Pancreas (tissue), 10 donors: Measurements from ENCODE around the gene NMRK2. TPM values are rescaled to one million over a fixed set of nuclear protein-coding genes. Genes with fewer than 3 reads are reported as not detected.

Experiments
- ATAC-seq, 4 donors: fragments of 200-7000 bp; cut with Tn5 transposase; one replicate each; pipeline versions ENCODE4 v1.8.0 to v1.9.1; 2020; ENCODE audit warnings: mild to moderate bottlenecking in 4 of 4, moderate library complexity in 4 of 4
- DNase-seq, 6 donors: peaks; one replicate each; pipeline ENCODE4 v3.0.0-alpha.2; 2020
- FAIRE-seq: peaks from 2 replicates; lab custom pipeline; 2012; peaks lifted over from hg19 to GRCh38; lab: Jason Lieb, UNC
- H3K27ac ChIP-seq, 4 donors: fragments of 200-600 bp; sonication (generic); 1 replicate in 3 of 4; 2 replicates in 1 of 4; pipeline versions ENCODE4 v1.5.0 to v1.8.0; 2020
- H3K27me3 ChIP-seq, 4 donors: fragments of 200-600 bp; one replicate each; pipeline ENCODE4 v1.8.0; 2021
- H3K36me3 ChIP-seq, 3 donors: fragments of 200-600 bp; sonication (generic) in 1 of 3; one replicate each; pipeline versions ENCODE4 v1.5.0 to v1.8.0; 2020 to 2021
- H3K4me1 ChIP-seq, 3 donors: fragments of 200-600 bp; one replicate each; pipeline ENCODE4 v1.8.0; 2021
- H3K4me3 ChIP-seq, 4 donors: fragments of 200-600 bp; sonication (generic) in 2 of 4; one replicate each; pipeline versions ENCODE4 v1.5.0 to v1.8.0; 2020 to 2021
- H3K9me3 ChIP-seq, 4 donors: fragments of 200-600 bp; one replicate each; pipeline ENCODE4 v1.8.0; 2021
- CTCF ChIP-seq, 4 donors: fragments of 200-600 bp; sonication (generic) in 3 of 4; IDR thresholded peaks; one replicate each; pipeline versions ENCODE4 v1.5.0 to v1.8.0; 2021; ENCODE audit warnings: antibody characterized with exemption in 4 of 4
- WGBS, 2 donors: extraction: QIAGEN DNeasy Blood & Tissue Kit; methylation state at CpG; one replicate each; pipeline ENCODE4 v1.1.7; 2013; 5-methylcytosine and 5-hydroxymethylcytosine counted together
- intact Hi-C, 3 donors: fragments of 100-400 bp; cut with DNase I; formaldehyde crosslinking; loops; one replicate each; pipeline versions ENCODE4 v1.11.1 to v1.14.2; 2022
- microRNA-seq, 2 donors: library from miRNA; unstranded; fragments of <30 nt; microRNA quantifications; one replicate each; pipeline versions ENCODE4 to v1.1.0, GENCODE V29; 2019 to 2020
- polyA plus RNA-seq, 2 donors: library from polyadenylated mRNA; stranded (reverse); fragments of 200-250 nt; gene quantifications; one replicate each; pipeline ENCODE4 v1.2.3, GENCODE V29; 2013
- total RNA-seq, 6 donors: library from RNA; stranded (reverse); fragmentation: NEBNext Ultra II Directional in 4 of 6; extraction: Animal tissue kit (Norgen Biotek cat#: 25700) in 4 of 6; gene quantifications; one replicate each; pipeline versions ENCODE4 v1.2.1 to v1.2.4, GENCODE V29; 2021 to 2023
- donor health status: healthy with polysubstance abuse.
- donor health status: DM: no; HTN: no; CAD: no; lungs with moderate emphysema.
- donor health status: DM: no; HTN: no; CAD: no.
- donor health status: control.
- donor health status: control.
- donor health status: Bipolar disorder and iron deficiency.
- donor health status: DM: yes; HTN: yes; CAD: no.
- donor health status: DM: no; HTN: no; CAD: no.
- donor health status: DM: no; HTN: no; CAD: no.
- donor health status: DM: yes; HTN: yes; CAD: no.

NMRK2 gene
- total and polyA plus RNA-seq, 8 donors: 0.23 to 0.55 (median 0.33) TPM; not detected in 5

GRCh38 chr19:3986260-3987041 lies 53.6 kb downstream of the NMRK2 start:
- peaks cover 16 to 39% (median 27%) of the 10 kb centered on the region in 3 donors for H3K4me1 ChIP-seq
- intact Hi-C loops: no loop called here
- peak in 4 of 6 donors; percentile 38 to 60 (median 58) for DNase-seq
- ATAC-seq: peak; percentile 48 to 70 (median 62)
- WGBS, 2 donors: 2% methylated on average over 21 of the region's 21 CpGs
- H3K36me3 ChIP-seq: peaks cover 9 to 27% (median 27%) of the 10 kb centered on the region in 3 donors
- no peaks in the 10 kb centered on the region for H3K27me3 ChIP-seq
- TF ChIP-seq CTCF (IDR thresholded peaks at IDR 0.05): peak in 3 of 4 donors; percentile 23 to 46 (median 32)
- FAIRE-seq: no peak
- peak overlapping the region in 3 of 4 donors; percentile 13 to 77 (median 63) for H3K4me3 ChIP-seq
- no peaks in the 10 kb centered on the region for H3K9me3 ChIP-seq
- peak overlapping the region; percentile 4 to 56 (median 18) for H3K27ac ChIP-seq

DNA sequence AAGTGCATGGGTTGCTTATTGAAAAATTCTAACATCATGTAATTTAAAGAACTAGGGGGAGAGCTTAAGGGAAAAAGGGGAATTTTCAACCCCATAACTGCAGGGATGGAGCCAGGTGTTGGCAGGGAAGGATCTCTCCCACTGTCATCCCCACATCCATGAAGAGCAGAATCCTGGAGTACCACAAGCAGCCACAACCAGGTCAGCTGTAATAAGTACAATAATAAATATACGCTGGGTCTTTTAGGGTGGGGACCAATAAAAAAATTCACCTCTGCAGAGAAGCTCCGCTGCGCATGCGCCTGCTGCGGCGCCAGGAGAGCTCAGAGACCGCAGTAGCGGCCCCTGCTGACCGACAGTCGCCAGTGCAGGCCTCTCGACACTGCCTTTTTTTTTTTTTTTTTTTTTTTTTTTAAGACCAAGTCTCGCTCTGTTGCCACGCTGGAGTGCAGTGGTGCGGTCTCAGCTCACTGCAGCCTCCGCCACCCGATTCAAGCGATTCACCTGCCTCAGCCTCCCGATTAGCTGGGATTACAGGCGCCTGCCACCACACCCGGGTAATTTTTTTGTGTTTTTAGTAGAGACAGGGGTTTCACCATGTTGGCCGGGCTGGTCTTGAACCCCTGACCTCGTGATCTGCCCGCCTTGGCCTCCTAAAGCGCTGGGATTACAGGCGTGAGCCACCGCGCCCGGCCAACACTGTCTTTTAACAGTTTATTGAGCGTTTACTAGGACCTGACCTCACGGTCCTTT lies 54.9 kb downstream of the NMRK2 start:
- peaks cover 16 to 34% (median 27%) of the 10 kb centered on the region in 3 donors for H3K4me1 ChIP-seq
- no peak overlapping the region for H3K27ac ChIP-seq
- H3K36me3 ChIP-seq: peaks cover 5 to 13% (median 13%) of the 10 kb centered on the region in 3 donors
- peak overlapping the region in 1 of 4 donors; percentile 20 for H3K4me3 ChIP-seq
- FAIRE-seq (no peak), ATAC-seq (peak; percentile 20 to 55 (median 42)), DNase-seq (peak; percentile 77 to 93 (median 88))
- WGBS, 2 donors: 7 to 9% methylated on average over 28 to 30 of the region's 30 CpGs
- no peaks in the 10 kb centered on the region for H3K9me3 ChIP-seq
- no peaks in the 10 kb centered on the region for H3K27me3 ChIP-seq
- intact Hi-C loops: no loop called here
- peak; percentile 68 to 87 (median 80) for TF ChIP-seq CTCF (IDR thresholded peaks at IDR 0.05)

DNA sequence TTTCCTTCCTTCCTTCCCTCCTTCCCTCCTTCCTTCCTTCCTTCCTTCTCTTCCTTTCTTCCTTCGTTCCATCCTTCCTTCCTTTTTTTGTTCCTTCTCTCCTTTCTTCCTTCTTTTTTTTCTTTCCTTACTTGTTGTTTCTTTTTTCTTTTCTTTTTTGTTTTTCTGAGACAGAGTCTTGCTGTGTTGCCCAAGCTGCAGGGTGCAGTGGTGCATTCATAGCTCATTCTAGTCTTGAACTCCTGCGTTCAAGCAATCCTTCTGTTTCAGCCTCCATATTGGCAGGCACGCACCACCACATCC lies 57.9 kb downstream of the NMRK2 start:
- H3K27me3 ChIP-seq: no peaks in the 10 kb centered on the region
- H3K4me3 ChIP-seq: no peak overlapping the region
- WGBS, 2 donors: 66 to 75% methylated on average over 3 of the region's 3 CpGs
- no peak for TF ChIP-seq CTCF (IDR thresholded peaks at IDR 0.05)
- H3K9me3 ChIP-seq: no peaks in the 10 kb centered on the region
- no peak overlapping the region for H3K27ac ChIP-seq
- peaks cover 7 to 19% (median 16%) of the 10 kb centered on the region in 3 donors for H3K4me1 ChIP-seq
- intact Hi-C loops: no loop called here
- no peaks in the 10 kb centered on the region for H3K36me3 ChIP-seq
- DNase-seq (no peak), FAIRE-seq (no peak), ATAC-seq (no peak)

Small RNAs within 50 kb of the gene (microRNA-seq; reads per million reads assigned to microRNA genes)
- 0 reads per million in 2 donors for gene MIR637

Other genes with a start within 250 kb of the NMRK2 start
- 10 to 100 TPM; 12.9 to 21.4 (median 14.9) TPM for gene PIP5K1C, start 232.6 kb upstream of the NMRK2 start, total RNA-seq
- 10 to 100 TPM; 14.1 to 24.8 TPM for gene PIP5K1C, start 232.6 kb upstream of the NMRK2 start, polyA plus RNA-seq
- 10 to 100 TPM in 5 of 6 donors, 1 to 10 TPM in 1; 9.2 to 23.7 (median 15.1) TPM for gene TJP3, start 224.7 kb upstream of the NMRK2 start, total RNA-seq
- gene TJP3, start 224.7 kb upstream of the NMRK2 start, polyA plus RNA-seq: 10 to 100 TPM; 26.2 to 36.0 TPM
- gene APBA3, start 171.4 kb upstream of the NMRK2 start, total RNA-seq: 10 to 100 TPM in 3 of 6 donors, 1 to 10 TPM in 3; 6.7 to 18.7 (median 9.7) TPM
- gene APBA3, start 171.4 kb upstream of the NMRK2 start, polyA plus RNA-seq: 10 to 100 TPM; 21.7 to 27.1 TPM
- 10 to 100 TPM; 30.0 to 46.3 (median 36.5) TPM for gene MRPL54, start 170.4 kb upstream of the NMRK2 start, total RNA-seq
- 100 to 1,000 TPM in 1 of 2 donors, 10 to 100 TPM in 1; 95.8 to 104 TPM for gene MRPL54, start 170.4 kb upstream of the NMRK2 start, polyA plus RNA-seq
- not detected for gene RAX2, start 160.8 kb upstream of the NMRK2 start, total RNA-seq
- gene RAX2, start 160.8 kb upstream of the NMRK2 start, polyA plus RNA-seq: not detected
- gene MATK, start 146.7 kb upstream of the NMRK2 start, total RNA-seq: 1 to 10 TPM in 2 of 6 donors, under 1 TPM in 2, not detected in 2; 0.69 to 3.9 (median 1.5) TPM
- gene MATK, start 146.7 kb upstream of the NMRK2 start, polyA plus RNA-seq: 1 to 10 TPM; 1.6 to 1.8 TPM
- gene ZFR2, start 64.0 kb upstream of the NMRK2 start, total RNA-seq: under 1 TPM in 4 of 6 donors, not detected in 2; 0.06 to 0.37 (median 0.30) TPM
- 1 to 10 TPM in 1 of 2 donors, under 1 TPM in 1; 0.49 to 3.1 TPM for gene ZFR2, start 64.0 kb upstream of the NMRK2 start, polyA plus RNA-seq
- gene ATCAY, start 52.4 kb upstream of the NMRK2 start, total RNA-seq: under 1 TPM; 0.09 to 0.67 (median 0.27) TPM
- under 1 TPM; 0.04 to 0.70 TPM for gene ATCAY, start 52.4 kb upstream of the NMRK2 start, polyA plus RNA-seq
- gene DAPK3, start 38.0 kb downstream of the NMRK2 start, total RNA-seq: 10 to 100 TPM; 20.6 to 40.1 (median 27.4) TPM
- gene DAPK3, start 38.0 kb downstream of the NMRK2 start, polyA plus RNA-seq: 10 to 100 TPM; 50.6 to 61.4 TPM
- 1,000 to 10,000 TPM; 2,199 to 4,238 (median 2,879) TPM for gene EEF2, start 52.4 kb downstream of the NMRK2 start, total RNA-seq
- gene EEF2, start 52.4 kb downstream of the NMRK2 start, polyA plus RNA-seq: 1,000 to 10,000 TPM in 1 of 2 donors, 100 to 1,000 TPM in 1; 545 to 1,088 TPM
- 10 to 100 TPM; 13.4 to 25.3 (median 16.1) TPM for gene PIAS4, start 74.7 kb downstream of the NMRK2 start, total RNA-seq
- 10 to 100 TPM; 12.8 to 14.8 TPM for gene PIAS4, start 74.7 kb downstream of the NMRK2 start, polyA plus RNA-seq
- gene ZBTB7A, start 133.8 kb downstream of the NMRK2 start, total RNA-seq: 10 to 100 TPM; 10.9 to 25.0 (median 15.6) TPM
- 1 to 10 TPM; 6.1 to 9.3 TPM for gene ZBTB7A, start 133.8 kb downstream of the NMRK2 start, polyA plus RNA-seq
- 10 to 100 TPM; 52.4 to 78.1 (median 70.0) TPM for gene MAP2K2, start 191.1 kb downstream of the NMRK2 start, total RNA-seq
- gene MAP2K2, start 191.1 kb downstream of the NMRK2 start, polyA plus RNA-seq: 100 to 1,000 TPM; 107 to 183 TPM
- gene CREB3L3, start 220.6 kb downstream of the NMRK2 start, total RNA-seq: under 1 TPM in 1 of 6 donors, not detected in 5; 0.67 TPM
- under 1 TPM in 1 of 2 donors, not detected in 1; 0.27 TPM for gene CREB3L3, start 220.6 kb downstream of the NMRK2 start, polyA plus RNA-seq
- 10 to 100 TPM; 10.9 to 16.6 (median 12.4) TPM for gene SIRT6, start 249.5 kb downstream of the NMRK2 start, total RNA-seq
- 10 to 100 TPM; 30.8 to 47.4 TPM for gene SIRT6, start 249.5 kb downstream of the NMRK2 start, polyA plus RNA-seq
- gene ANKRD24, start 249.6 kb downstream of the NMRK2 start, total RNA-seq: 1 to 10 TPM in 5 of 6 donors, under 1 TPM in 1; 0.70 to 2.6 (median 1.5) TPM
- gene ANKRD24, start 249.6 kb downstream of the NMRK2 start, polyA plus RNA-seq: 10 to 100 TPM in 1 of 2 donors, 1 to 10 TPM in 1; 7.8 to 14.2 TPM